Activated CD8-positive, alpha-beta memory T cell treated with anti-CD3 and anti-CD28 coated beads, Interleukin-2, amount 10 ng/mL, durations not matched to agents 7 days and 5 days (primary cell): Measurements from ENCODE around the gene TMEM132D. TPM values are rescaled to one million over a fixed set of nuclear protein-coding genes. Genes with fewer than 3 reads are reported as not detected.
"Not testable (repeated sequence)": the region's sequence is repeated elsewhere in the genome, so short reads cannot be mapped to it uniquely, and the experiment has no call there.

Source experiments
- ATAC-seq: fragments of 150-1000 bp; cut with Tn5 transposase; one replicate; pipeline ENCODE4 v1.10.0; 2021; ENCODE audit warnings: moderate library complexity
- CTCF ChIA-PET: fragments of 350-600 bp; sonication (Branson Sonifier 250); formaldehyde crosslinking; loops from one replicate; lab custom pipeline; 2021; ENCODE audit warnings: antibody characterized with exemption; lab: Charles Lee
- DNase-seq: peaks from one replicate; pipeline ENCODE4 v3.0.0-alpha.2; 2020
- H3K27ac Mint-ChIP-seq: one replicate; pipeline ENCODE4 v1.8.0; 2021; ENCODE audit warnings: mild to moderate bottlenecking, mixed read lengths
- H3K27me3 Mint-ChIP-seq: one replicate; pipeline ENCODE4 v1.8.0; 2021; ENCODE audit warnings: mixed read lengths
- H3K36me3 Mint-ChIP-seq: one replicate; pipeline ENCODE4 v1.8.0; 2021; ENCODE audit warnings: mild to moderate bottlenecking, mixed read lengths
- H3K4me1 Mint-ChIP-seq: one replicate; pipeline ENCODE4 v1.8.0; 2021; ENCODE audit warnings: mixed read lengths
- H3K4me3 Mint-ChIP-seq: one replicate; pipeline ENCODE4 v1.8.0; 2021; ENCODE audit warnings: mild to moderate bottlenecking, moderate library complexity, mixed read lengths
- H3K9me3 Mint-ChIP-seq: one replicate; pipeline ENCODE4 v1.8.0; 2022; ENCODE audit warnings: low read depth, mixed read lengths
- total RNA-seq, 2 experiments: library from RNA; stranded (reverse); gene quantifications; one replicate each; pipeline ENCODE4 v1.2.3, GENCODE V29; 2021

Gene TMEM132D
- total RNA-seq, 2 experiments from 2014 or later, result not detected

DNA sequence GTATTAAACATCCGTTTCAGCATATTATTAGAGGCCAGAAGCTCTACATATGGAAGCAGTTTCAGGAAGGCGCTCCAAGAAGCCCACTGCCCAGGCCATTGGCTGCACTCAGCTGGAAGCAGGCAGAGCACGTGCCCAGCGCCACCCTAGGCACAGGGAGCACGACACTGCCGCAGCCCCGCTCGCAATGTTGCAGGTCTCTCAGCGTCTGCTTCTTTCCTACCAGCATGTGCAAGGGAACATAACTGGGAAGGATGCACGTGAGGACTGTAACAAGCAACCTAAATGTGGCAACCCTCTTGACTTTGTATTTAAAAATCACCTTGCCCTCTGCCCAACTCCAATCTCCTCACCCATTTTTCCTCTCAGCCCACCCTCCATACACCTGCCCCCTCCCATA, 3.5 kb downstream of the TMEM132D start:
- ATAC-seq (no peak), DNase-seq (no peak)
- H3K27me3 Mint-ChIP-seq, result peaks cover 25% of the 10 kb centered on the region
- no peak overlapping the region for H3K4me3 Mint-ChIP-seq
- H3K27ac Mint-ChIP-seq, result no peak overlapping the region
- no peaks in the 10 kb centered on the region for H3K36me3 Mint-ChIP-seq
- H3K9me3 Mint-ChIP-seq, result no peaks in the 10 kb centered on the region
- H3K4me1 Mint-ChIP-seq, result no peaks in the 10 kb centered on the region
- CTCF ChIA-PET, result no interaction called here

DNA sequence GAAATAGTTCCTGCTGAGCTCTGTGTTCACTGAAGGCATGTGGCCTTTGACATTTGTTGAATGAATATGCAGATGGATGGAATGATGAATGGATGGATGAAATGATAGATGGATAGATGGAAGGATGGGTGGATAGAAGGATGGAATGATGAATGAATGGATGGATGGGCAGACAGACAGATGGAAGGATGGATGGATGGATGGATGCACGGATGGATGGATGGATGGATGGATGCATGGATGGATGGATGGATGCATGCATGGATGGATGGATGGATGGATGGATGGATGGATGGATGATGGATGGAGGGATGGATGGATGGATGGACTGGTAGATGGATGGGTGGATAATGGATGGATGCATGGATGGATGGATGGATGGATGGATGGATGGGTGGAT, 4.8 kb downstream of the TMEM132D start:
- H3K27ac Mint-ChIP-seq, H3K4me1 Mint-ChIP-seq, H3K36me3 Mint-ChIP-seq, ATAC-seq, H3K9me3 Mint-ChIP-seq, CTCF ChIA-PET, H3K4me3 Mint-ChIP-seq, DNase-seq: not testable (repeated sequence)
- peaks cover 16% of the 10 kb centered on the region for H3K27me3 Mint-ChIP-seq

DNA sequence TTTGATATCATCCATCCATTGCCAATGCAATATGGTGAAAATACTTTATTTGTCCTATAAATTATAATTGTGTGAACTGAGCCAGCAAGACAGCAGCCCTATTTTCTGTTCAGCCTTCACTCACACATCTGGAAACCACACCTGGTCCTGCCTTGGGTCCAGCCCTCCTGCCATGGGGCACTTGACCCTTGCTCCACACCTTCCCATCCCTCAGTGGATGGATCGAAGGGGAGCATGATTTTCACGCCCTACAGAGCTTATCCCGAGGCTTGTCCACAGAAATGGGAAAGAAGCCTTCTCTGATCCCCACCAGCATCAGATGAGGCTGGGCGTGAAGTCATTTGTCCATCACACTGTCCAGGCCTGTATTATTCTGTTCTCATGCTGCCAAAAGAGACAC, 10.1 kb downstream of the TMEM132D start:
- no peak for ATAC-seq
- Mint-ChIP-seq H3K27ac (no peak overlapping the region), H3K4me3 (no peak overlapping the region), H3K27me3 (no peaks in the 10 kb centered on the region), H3K9me3 (peaks cover 2% of the 10 kb centered on the region), H3K4me1 (no peaks in the 10 kb centered on the region), H3K36me3 (no peaks in the 10 kb centered on the region)
- DNase-seq, result no peak
- CTCF ChIA-PET, result no interaction called here

DNA sequence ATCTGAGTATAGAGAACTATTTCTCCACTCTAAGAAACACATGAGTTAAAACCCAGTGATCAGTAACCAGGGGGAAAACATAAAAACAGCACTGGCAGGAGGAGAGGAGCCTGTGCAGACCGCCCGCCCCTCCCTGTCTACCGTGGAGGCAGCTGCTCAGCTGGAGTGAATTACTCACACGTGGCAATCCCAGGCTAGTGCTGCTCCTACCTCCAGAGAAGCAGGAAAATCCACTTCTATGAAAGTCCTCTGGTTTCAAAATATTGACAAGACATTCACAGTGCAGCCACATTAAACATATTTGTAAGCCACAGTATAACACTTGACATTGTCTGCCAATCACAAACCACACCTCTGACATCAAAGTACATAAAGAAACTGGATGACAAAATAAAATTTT, 16.7 kb downstream of the TMEM132D start:
- no peaks in the 10 kb centered on the region for H3K36me3 Mint-ChIP-seq
- no peaks in the 10 kb centered on the region for H3K4me1 Mint-ChIP-seq
- ATAC-seq (no peak), DNase-seq (no peak)
- no peak overlapping the region for H3K4me3 Mint-ChIP-seq
- no peaks in the 10 kb centered on the region for H3K9me3 Mint-ChIP-seq
- H3K27me3 Mint-ChIP-seq, result no peaks in the 10 kb centered on the region
- CTCF ChIA-PET, result no interaction called here
- H3K27ac Mint-ChIP-seq, result no peak overlapping the region

DNA sequence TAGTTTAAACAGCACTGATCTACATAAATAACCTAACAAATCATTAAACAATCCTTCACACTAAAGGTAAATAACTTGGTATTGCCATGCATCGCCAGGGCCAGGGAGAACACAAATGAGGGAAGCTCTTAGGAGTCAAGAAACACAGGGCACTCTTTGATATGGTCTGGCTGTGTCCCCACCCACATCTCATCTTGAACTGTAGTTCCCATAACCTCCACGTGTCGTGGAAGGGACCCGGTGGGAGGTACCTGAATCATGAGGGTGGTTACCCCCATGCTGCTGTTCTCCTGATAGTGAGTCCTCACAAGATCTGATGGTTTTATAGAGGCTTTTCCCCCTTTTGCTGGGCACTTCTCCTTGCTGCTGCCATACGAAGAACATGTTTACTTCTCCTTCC, 17.3 kb downstream of the TMEM132D start:
- H3K4me3 Mint-ChIP-seq, result no peak overlapping the region
- no peaks in the 10 kb centered on the region for H3K9me3 Mint-ChIP-seq
- H3K4me1 Mint-ChIP-seq, result no peaks in the 10 kb centered on the region
- H3K27ac Mint-ChIP-seq, result no peak overlapping the region
- no peaks in the 10 kb centered on the region for H3K36me3 Mint-ChIP-seq
- H3K27me3 Mint-ChIP-seq, result no peaks in the 10 kb centered on the region
- no peak for DNase-seq
- ATAC-seq, result no peak
- CTCF ChIA-PET, result no interaction called here

DNA sequence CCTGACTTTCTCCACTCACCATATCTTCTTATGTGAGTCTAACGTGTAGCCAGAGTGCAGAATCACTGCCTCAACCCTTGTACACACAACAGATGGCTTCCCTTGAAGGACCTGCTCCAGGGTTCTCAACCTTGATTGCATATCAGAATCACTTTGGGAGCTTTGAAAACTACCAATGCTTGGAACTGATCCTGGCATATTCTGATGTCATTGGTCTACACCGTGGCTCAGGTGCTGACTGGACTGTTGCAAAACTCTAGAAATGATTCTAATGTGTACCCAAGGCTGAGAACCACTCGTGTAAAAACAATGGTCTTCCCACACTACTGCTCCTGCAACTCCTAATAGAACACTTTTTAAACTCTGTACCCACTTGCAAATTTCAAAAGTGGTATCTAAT, 18.5 kb downstream of the TMEM132D start:
- ATAC-seq, result no peak
- DNase-seq, result no peak
- Mint-ChIP-seq H3K4me3 (no peak overlapping the region), H3K27me3 (no peaks in the 10 kb centered on the region), H3K9me3 (no peaks in the 10 kb centered on the region), H3K27ac (no peak overlapping the region), H3K36me3 (no peaks in the 10 kb centered on the region), H3K4me1 (no peaks in the 10 kb centered on the region)
- CTCF ChIA-PET, result no interaction called here

DNA sequence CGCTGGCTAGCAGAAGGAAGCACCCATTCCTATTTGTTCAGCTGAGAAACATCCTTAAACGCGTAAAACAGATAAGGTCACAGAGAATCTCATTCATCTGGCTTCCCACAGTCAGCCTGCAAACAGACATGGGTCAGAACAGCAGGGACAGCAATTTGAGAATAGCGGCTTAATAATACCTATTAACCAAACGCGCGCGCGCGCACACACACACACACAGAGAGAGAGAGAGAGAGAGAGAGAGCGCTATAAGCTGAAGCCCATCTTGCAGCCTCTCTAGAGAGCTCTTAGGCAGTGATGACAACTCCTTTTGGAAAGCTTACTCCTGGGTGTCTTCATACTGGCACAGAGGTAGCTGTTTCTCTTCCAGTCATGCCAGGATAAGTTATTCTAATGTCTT, 26.4 kb downstream of the TMEM132D start:
- no peaks in the 10 kb centered on the region for H3K27me3 Mint-ChIP-seq
- H3K4me1 Mint-ChIP-seq, result no peaks in the 10 kb centered on the region
- no peaks in the 10 kb centered on the region for H3K36me3 Mint-ChIP-seq
- CTCF ChIA-PET, result no interaction called here
- H3K27ac Mint-ChIP-seq, result no peak overlapping the region
- H3K9me3 Mint-ChIP-seq, result peaks cover 11% of the 10 kb centered on the region
- ATAC-seq (no peak), DNase-seq (no peak)
- no peak overlapping the region for H3K4me3 Mint-ChIP-seq

DNA sequence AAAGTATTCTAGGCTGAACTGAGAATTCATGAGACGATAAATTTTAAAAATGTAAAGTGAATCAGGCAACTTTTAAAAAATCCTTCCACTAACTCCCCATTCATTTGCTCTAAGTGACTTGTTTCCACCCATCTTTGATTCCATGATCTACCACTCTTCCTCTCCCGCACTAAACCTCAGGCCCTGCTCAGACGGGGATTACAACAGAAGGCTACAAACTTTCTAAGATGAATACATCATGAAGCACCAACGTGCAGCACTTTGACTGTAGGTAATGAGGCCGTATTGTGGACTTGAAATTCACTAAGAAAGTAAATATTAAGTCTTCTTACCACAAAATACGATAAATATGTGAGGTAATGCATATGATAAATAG, 30.0 kb downstream of the TMEM132D start:
- H3K9me3 Mint-ChIP-seq, result peaks cover 10% of the 10 kb centered on the region
- no peaks in the 10 kb centered on the region for H3K36me3 Mint-ChIP-seq
- CTCF ChIA-PET, result no interaction called here
- H3K4me1 Mint-ChIP-seq, result no peaks in the 10 kb centered on the region
- no peak overlapping the region for H3K4me3 Mint-ChIP-seq
- ATAC-seq (no peak), DNase-seq (no peak)
- no peaks in the 10 kb centered on the region for H3K27me3 Mint-ChIP-seq
- H3K27ac Mint-ChIP-seq, result no peak overlapping the region

DNA sequence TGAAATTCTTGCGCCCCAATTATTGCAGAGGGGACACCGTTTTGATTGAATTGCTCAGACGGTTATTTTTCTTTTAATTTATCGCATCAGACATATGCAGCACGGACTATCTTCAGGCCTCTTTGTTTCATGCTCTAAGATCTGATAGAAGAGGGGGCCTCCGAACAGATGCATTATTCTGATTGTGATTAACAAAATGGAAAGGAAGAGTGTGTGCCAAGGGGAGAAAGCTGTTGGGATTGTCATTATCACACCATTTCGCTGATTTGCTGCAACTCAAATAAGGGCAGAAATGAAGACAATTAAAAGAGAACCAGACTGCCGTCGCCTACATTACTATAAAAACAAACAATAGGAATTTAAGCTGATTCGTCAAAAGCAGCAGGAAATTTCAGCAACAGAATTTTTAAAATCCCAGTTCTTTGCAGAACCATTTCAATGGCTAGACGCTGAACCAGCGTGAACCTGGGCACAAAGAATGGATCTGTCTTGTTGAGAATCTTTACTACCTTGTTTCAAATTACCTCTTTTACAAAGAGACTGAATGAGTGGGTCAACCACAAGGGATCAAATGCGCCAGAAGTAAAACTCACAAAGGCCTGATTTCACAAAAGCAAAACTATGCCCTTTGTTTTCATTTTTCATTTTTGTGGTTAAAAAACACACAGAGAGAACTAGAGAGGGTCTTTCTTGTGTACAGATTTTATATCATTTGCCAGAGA, 30.6 kb downstream of the TMEM132D start:
- Mint-ChIP-seq H3K27ac (no peak overlapping the region), H3K36me3 (no peaks in the 10 kb centered on the region), H3K9me3 (peaks cover 9% of the 10 kb centered on the region), H3K4me1 (no peaks in the 10 kb centered on the region), H3K4me3 (no peak overlapping the region), H3K27me3 (no peaks in the 10 kb centered on the region)
- CTCF ChIA-PET, result no interaction called here
- no peak for DNase-seq
- ATAC-seq, result no peak

DNA sequence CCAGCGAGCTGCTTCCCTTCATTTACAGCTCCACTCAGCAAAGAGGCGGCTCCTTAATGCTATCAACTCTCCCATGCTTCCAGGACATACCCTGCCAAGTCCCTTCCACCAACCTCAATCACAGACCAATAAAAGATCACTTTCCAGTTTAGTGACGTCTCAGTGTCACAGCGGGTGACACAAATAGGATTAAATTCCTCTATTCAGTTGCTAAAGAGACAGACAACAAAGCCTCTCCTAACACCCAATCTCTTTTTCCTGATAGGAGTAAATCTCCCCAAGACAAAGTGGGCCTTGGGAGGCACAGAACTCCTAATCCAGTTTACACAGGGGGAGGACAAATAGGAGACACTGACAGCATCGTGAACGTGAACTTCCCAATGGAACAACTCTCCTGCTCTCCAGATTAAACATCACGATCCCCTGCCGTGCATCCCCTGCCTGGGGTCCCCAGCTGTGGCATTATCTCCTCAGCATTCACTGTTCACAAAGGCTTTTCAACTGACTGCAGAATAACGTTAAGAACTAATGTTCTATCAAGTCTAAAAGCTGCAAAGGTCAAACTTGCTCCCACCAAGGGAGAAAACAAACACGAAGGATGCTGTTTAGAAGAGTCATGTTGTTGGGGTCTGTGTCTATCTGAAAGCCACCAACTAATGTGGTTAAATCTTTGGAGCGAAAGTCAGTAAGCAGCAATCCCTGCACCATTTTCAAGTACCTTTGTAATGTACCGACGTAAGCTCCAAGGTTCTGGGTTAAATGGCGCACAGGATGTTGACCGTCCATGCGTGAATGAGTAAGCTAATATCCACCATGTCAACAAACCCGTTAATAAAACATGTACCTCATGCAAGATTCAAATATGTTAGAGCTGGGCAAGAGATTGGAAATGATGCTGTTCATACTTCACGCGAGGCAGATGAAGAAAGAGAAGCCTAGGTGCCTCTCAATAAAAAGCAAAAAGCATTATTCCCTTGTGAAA, 31.5 kb downstream of the TMEM132D start:
- Mint-ChIP-seq H3K9me3 (peaks cover 9% of the 10 kb centered on the region), H3K27me3 (no peaks in the 10 kb centered on the region)

DNA sequence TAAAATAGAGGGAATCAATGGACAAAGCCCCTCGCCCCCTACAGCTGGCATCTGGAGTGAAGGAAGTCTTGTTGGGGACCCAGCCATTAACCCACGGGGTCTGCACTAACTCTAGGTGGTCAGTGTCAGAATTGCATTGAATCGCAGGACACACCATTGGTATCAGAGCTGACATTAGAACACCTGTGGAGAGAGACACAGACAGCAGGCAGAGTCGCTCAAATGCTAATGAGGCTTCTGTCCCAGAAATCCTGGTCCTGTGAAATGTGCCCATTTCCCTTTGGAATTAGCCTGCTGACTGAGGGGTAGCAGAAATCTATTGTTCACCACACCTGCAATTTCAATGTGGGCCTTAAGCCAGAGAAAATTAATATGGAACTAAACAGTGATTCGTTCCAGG, 33.0 kb downstream of the TMEM132D start:
- H3K27ac Mint-ChIP-seq, result no peak overlapping the region
- no peaks in the 10 kb centered on the region for H3K4me1 Mint-ChIP-seq
- CTCF ChIA-PET, result no interaction called here
- ATAC-seq (no peak), DNase-seq (no peak)
- H3K36me3 Mint-ChIP-seq, result no peaks in the 10 kb centered on the region
- no peaks in the 10 kb centered on the region for H3K27me3 Mint-ChIP-seq
- H3K4me3 Mint-ChIP-seq, result no peak overlapping the region
- H3K9me3 Mint-ChIP-seq, result peaks cover 13% of the 10 kb centered on the region

More for the DNA sequence above, 31.5 kb downstream of the TMEM132D start:
- Mint-ChIP-seq H3K36me3 (no peaks in the 10 kb centered on the region), H3K4me1 (no peaks in the 10 kb centered on the region), H3K27ac (no peak overlapping the region), H3K4me3 (no peak overlapping the region)
- DNase-seq (no peak), ATAC-seq (no peak)
- CTCF ChIA-PET, result no interaction called here

DNA sequence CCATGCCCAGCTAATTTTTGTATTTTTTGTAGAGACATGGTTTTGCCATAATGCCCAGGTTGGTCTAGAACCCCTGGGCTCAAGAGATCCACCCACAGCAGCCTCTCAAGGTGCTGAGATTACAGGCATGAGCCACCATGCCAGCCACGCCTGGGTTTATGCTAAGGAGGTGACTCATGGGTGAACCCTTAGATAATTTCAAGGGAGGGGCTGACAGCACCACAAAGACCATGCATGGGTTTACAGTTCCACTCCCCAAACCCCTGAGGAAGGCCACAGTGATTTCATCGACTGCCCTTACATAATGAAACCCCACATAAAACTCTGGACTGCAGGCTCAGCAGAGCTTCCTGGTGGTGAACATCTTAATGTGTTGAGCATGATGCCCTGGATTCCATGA, 33.7 kb downstream of the TMEM132D start:
- peaks cover 16% of the 10 kb centered on the region for H3K9me3 Mint-ChIP-seq
- H3K27ac Mint-ChIP-seq, result no peak overlapping the region
- H3K36me3 Mint-ChIP-seq, result no peaks in the 10 kb centered on the region
- no peak overlapping the region for H3K4me3 Mint-ChIP-seq
- CTCF ChIA-PET, result no interaction called here
- H3K4me1 Mint-ChIP-seq, result no peaks in the 10 kb centered on the region
- ATAC-seq (no peak), DNase-seq (no peak)
- H3K27me3 Mint-ChIP-seq, result no peaks in the 10 kb centered on the region

DNA sequence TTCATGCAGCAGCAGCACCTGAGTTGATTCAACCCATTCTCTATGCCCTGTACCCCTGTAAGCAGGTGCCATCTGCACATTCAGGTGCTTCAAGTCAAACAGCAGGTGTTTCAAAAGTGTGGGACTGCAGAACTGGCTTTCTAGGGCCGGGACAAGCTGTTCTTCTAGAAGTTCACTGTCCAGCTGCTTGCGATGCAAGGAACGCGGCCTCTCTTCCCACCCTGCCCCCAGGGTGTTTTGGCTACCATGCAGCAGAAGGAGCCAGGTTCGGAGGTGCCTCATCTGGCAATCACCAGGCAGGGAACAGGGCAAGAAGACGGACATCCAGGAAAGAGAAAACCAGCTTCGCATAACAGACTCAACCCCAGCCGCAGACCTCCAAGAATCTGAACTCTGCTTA, 35.2 kb downstream of the TMEM132D start:
- Mint-ChIP-seq H3K4me3 (no peak overlapping the region), H3K27me3 (no peaks in the 10 kb centered on the region), H3K9me3 (peaks cover 17% of the 10 kb centered on the region), H3K36me3 (no peaks in the 10 kb centered on the region), H3K27ac (no peak overlapping the region), H3K4me1 (no peaks in the 10 kb centered on the region)
- DNase-seq (no peak), ATAC-seq (no peak)
- CTCF ChIA-PET, result no interaction called here

DNA sequence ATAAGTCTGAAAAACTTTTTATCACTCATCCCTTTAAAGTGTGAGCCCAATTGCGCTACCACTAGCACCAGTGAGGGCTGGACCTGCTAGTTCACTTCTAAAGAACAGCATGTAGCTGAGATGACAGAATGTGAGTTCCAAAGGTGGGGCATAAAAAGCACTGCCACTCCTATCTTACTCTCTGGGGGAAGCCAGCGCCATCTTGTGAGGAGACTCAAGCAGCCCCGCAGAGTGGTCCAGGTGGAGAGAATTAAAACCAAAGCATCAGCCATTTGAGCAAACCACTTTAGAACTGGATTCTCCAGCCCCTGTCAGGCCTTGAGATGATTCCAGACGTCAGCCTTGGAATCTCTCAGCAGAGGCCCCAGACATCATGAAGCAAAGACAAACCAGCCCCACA, 39.9 kb downstream of the TMEM132D start:
- CTCF ChIA-PET, result no interaction called here
- no peak overlapping the region for H3K27ac Mint-ChIP-seq
- no peaks in the 10 kb centered on the region for H3K27me3 Mint-ChIP-seq
- DNase-seq (no peak), ATAC-seq (no peak)
- H3K9me3 Mint-ChIP-seq, result peaks cover 14% of the 10 kb centered on the region
- H3K4me1 Mint-ChIP-seq, result no peaks in the 10 kb centered on the region
- H3K4me3 Mint-ChIP-seq, result no peak overlapping the region
- H3K36me3 Mint-ChIP-seq, result no peaks in the 10 kb centered on the region
